Type B pancreatic cell (in vitro differentiated cells): ENCODE data around the gene GNAL. TPM values are rescaled to one million over a fixed set of nuclear protein-coding genes. Genes with fewer than 3 reads are reported as not detected.

Experiments used
- DNase-seq: peaks from one replicate; pipeline ENCODE4 v3.0.0; 2021; ENCODE audit warnings: mixed read lengths; ENCODE audit not compliant: unreplicated experiment; ENCODE audit errors: extremely low spot score
- H3K27ac Mint-ChIP-seq: 2 replicates; pipeline ENCODE4 v1.8.0; 2021; ENCODE audit warnings: mild to moderate bottlenecking, mixed read lengths
- H3K27me3 Mint-ChIP-seq: 2 replicates; pipeline ENCODE4 v1.8.0; 2021; ENCODE audit warnings: mixed read lengths
- H3K36me3 Mint-ChIP-seq: 2 replicates; pipeline ENCODE4 v1.8.0; 2021; ENCODE audit warnings: mixed read lengths
- H3K4me1 Mint-ChIP-seq: one replicate; pipeline ENCODE4 v1.8.0; 2021; ENCODE audit warnings: mixed read lengths; ENCODE audit not compliant: unreplicated experiment
- H3K4me3 Mint-ChIP-seq: 2 replicates; pipeline ENCODE4 v1.8.0; 2021; ENCODE audit warnings: mild to moderate bottlenecking, mixed read lengths
- H3K9me3 Mint-ChIP-seq: 2 replicates; pipeline ENCODE4 v1.8.0; 2021; ENCODE audit warnings: mixed read lengths
- CTCF ChIP-seq: fragments of 200-600 bp; sonication (generic); conservative IDR thresholded peaks from 2 replicates; pipeline ENCODE4 v1.5.0; 2021; ENCODE audit warnings: antibody characterized with exemption, mild to moderate bottlenecking
- total RNA-seq: library from RNA; stranded (reverse); gene quantifications from 2 replicates; pipeline ENCODE4 v1.2.1, GENCODE V29; 2021; ENCODE audit warnings: low replicate concordance

The GNAL gene
- total RNA-seq, 1 donor from 2014 or later: 12.9 TPM

GRCh38 chr18:11905613-11906012, 216.5 kb downstream of the GNAL start:
- Mint-ChIP-seq H3K4me1 (peaks cover 20% of the 10 kb centered on the region), H3K27ac (no peak overlapping the region), H3K27me3 (no peaks in the 10 kb centered on the region), H3K9me3 (no peaks in the 10 kb centered on the region), H3K4me3 (peak overlapping the region; percentile 31), H3K36me3 (no peaks in the 10 kb centered on the region)
- no peak for DNase-seq
- TF ChIP-seq CTCF: no peak

- H3K27ac Mint-ChIP-seq: no peak overlapping the region
- H3K4me1 Mint-ChIP-seq: peaks cover 20% of the 10 kb centered on the region
- peak overlapping the region; percentile 31 for H3K4me3 Mint-ChIP-seq
Measured at GRCh38 chr18:11906176-11906575, 217.1 kb downstream of the GNAL start.

GRCh38 chr18:11906926-11907874, 218.1 kb downstream of the GNAL start:
- DNase-seq: no peak
- no peaks in the 10 kb centered on the region for H3K36me3 Mint-ChIP-seq
- no peaks in the 10 kb centered on the region for H3K27me3 Mint-ChIP-seq
- H3K4me1 Mint-ChIP-seq: peaks cover 15% of the 10 kb centered on the region
- H3K9me3 Mint-ChIP-seq: no peaks in the 10 kb centered on the region
- no peak for TF ChIP-seq CTCF
- peak overlapping the region; percentile 90 for H3K4me3 Mint-ChIP-seq
- H3K27ac Mint-ChIP-seq: peak overlapping the region; percentile 93

More at GRCh38 chr18:11906176-11906575, 217.1 kb downstream of the GNAL start:
- no peak for DNase-seq
- H3K9me3 Mint-ChIP-seq: no peaks in the 10 kb centered on the region
- H3K27me3 Mint-ChIP-seq: no peaks in the 10 kb centered on the region
- no peak for TF ChIP-seq CTCF
- no peaks in the 10 kb centered on the region for H3K36me3 Mint-ChIP-seq

GRCh38 chr18:11908182-11909060, 219.4 kb downstream of the GNAL start, which contains the start of gene MPPE1:
Gene MPPE1 (minus strand): TSS chr18:11908317. CDS start chr18:11897264, 11,053 bp downstream.
- TF ChIP-seq CTCF: peak; percentile 23
- no peaks in the 10 kb centered on the region for H3K27me3 Mint-ChIP-seq
- H3K27ac Mint-ChIP-seq: peak within 1 kb of the TSS; percentile 93
- peak; percentile 89 for DNase-seq
- H3K9me3 Mint-ChIP-seq: no peaks in the 10 kb centered on the region
- peak within 1 kb of the TSS; percentile 90 for H3K4me3 Mint-ChIP-seq
- peaks cover 6% of the 10 kb centered on the region for H3K4me1 Mint-ChIP-seq
- H3K36me3 Mint-ChIP-seq: no peaks in the 10 kb centered on the region

- Mint-ChIP-seq H3K27me3 (no peaks in the 10 kb centered on the region), H3K36me3 (no peaks in the 10 kb centered on the region), H3K27ac (peak overlapping the region; percentile 93), H3K4me3 (peak overlapping the region; percentile 86), H3K9me3 (no peaks in the 10 kb centered on the region), H3K4me1 (peaks cover 6% of the 10 kb centered on the region)
- no peak for TF ChIP-seq CTCF
- no peak for DNase-seq
Measured at GRCh38 chr18:11909061-11909455, 220.0 kb downstream of the GNAL start.
